IMR-90 (cell line): ENCODE results near the gene FAM83C.

Source experiments
- RCOR1 ChIP-seq: IDR thresholded peaks from 2 replicates; pipeline ENCODE4 v1.6.1; 2012; ENCODE audit warnings: mild to moderate bottlenecking, low read length, improper control_type of control experiment; ENCODE audit not compliant: insufficient replicate concordance
- RFX5 ChIP-seq: IDR thresholded peaks from 2 replicates; pipeline ENCODE4 v1.8.0; 2012; ENCODE audit warnings: low read depth, mild to moderate bottlenecking, low read length, moderate library complexity

DNA sequence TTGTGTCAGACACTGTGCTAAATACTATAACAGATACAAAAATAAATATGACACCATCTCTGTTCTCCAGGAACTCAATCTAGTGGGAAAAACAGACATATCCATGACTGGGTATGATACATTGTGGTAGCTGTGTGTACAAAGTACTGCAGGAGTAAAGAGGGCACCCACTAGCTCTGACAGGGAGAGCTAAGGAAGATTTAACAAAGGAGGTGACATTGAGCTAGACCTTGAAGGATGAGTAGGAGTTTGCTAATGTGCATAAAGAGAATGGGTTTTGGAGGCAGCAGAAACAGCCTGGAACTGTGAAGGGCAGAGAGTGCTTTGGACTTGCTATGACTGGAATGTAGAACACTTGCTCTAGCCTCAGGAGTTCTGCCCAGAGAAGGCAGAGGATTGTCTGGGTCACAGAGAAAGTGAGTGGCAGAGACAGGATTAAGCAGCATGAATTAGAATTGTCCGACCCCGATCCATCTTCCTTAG is 51.4 kb downstream of the FAM83C start:
- TF ChIP-seq RFX5 (no peak), RCOR1 (no peak)
